Activated T-helper 17 cell treated with anti-CD3 and anti-CD28 coated beads, Interleukin-2, amount 50 U/mL, for 72 hours (primary cell): ENCODE measurements around the gene SHMT2. TPM values are rescaled to one million over a fixed set of nuclear protein-coding genes. Genes with fewer than 3 reads are reported as not detected.
A peak's percentile ranks its signal among the peaks of the same experiment; 100 is the strongest.

Source experiments
- ATAC-seq: fragments of 150-1000 bp; cut with Tn5 transposase; replicated peaks from 2 replicates; pipeline ENCODE4 v1.10.0; 2021; ENCODE audit warnings: mild to moderate bottlenecking, moderate library complexity
- H3K27ac Mint-ChIP-seq: one replicate; pipeline ENCODE4 v1.8.0; 2022; ENCODE audit warnings: mixed read lengths
- H3K27me3 Mint-ChIP-seq: one replicate; pipeline ENCODE4 v1.8.0; 2022; ENCODE audit warnings: mixed read lengths
- H3K36me3 Mint-ChIP-seq: one replicate; pipeline ENCODE4 v1.8.0; 2022; ENCODE audit warnings: low read depth, mild to moderate bottlenecking, mixed read lengths
- H3K4me1 Mint-ChIP-seq: one replicate; pipeline ENCODE4 v1.8.0; 2022; ENCODE audit warnings: mixed read lengths
- H3K4me3 Mint-ChIP-seq: one replicate; pipeline ENCODE4 v1.8.0; 2022; ENCODE audit warnings: mild to moderate bottlenecking, mixed read lengths
- H3K9me3 Mint-ChIP-seq: one replicate; pipeline ENCODE4 v1.8.0; 2022; ENCODE audit warnings: mixed read lengths
- total RNA-seq, 2 donors: library from RNA; stranded (reverse); gene quantifications; one replicate each; pipeline ENCODE4 v1.2.3, GENCODE V29; 2022

SHMT2 gene
- 100 to 1,000 TPM; 232 to 320 TPM for total RNA-seq

DNA sequence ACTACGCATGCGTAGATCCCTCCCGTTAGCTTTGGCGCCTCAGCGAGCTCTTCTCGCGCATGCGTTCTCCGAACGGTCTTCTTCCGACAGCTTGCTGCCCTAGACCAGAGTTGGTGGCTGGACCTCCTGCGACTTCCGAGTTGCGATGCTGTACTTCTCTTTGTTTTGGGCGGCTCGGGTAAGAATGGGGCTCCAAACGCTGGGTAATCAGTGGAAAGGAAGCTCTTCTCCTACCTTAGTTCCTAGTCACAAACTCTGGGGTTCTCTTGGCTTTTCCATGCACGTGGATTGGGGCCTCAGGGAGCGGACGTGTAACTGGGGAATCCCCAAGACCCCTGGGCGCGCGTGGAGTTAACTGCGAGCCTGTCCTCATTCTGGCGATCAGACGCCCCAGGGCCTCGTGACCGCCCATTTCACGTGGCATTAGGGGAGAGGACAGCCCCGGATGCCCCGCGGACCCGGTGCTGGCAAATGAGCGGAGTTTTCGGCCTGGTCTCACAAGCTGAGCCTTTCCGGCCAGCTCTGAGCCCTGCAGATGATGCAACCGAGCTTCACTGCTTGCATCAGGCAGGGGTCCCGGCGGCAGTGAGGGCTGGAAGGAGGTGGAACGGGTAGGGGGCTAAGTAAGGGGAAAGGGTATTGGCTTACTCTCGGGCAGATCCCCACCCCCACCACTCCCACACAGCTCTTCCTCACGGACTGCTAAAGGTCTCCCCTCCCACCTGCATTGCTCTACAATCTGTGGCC, at the start of gene SHMT2:
Gene SHMT2, plus strand, starts transcription at position 78 of the 747 bp plus-strand sequence. Its CDS starts 68 bp downstream, at position 146.
- peaks cover 17% of the 10 kb centered on the region for H3K27me3 Mint-ChIP-seq
- peak; percentile 72 for ATAC-seq
- peaks cover 56% of the 10 kb centered on the region for H3K36me3 Mint-ChIP-seq
- peak within 1 kb of the TSS; percentile 100 for H3K4me3 Mint-ChIP-seq
- H3K4me1 Mint-ChIP-seq = peaks cover 30% of the 10 kb centered on the region
- H3K27ac Mint-ChIP-seq = peak within 1 kb of the TSS; percentile 100
- H3K9me3 Mint-ChIP-seq = no peaks in the 10 kb centered on the region

GRCh38 chr12:57180321-57180989, 49.1 kb upstream of the SHMT2 start:
- Mint-ChIP-seq H3K9me3 (no peaks in the 10 kb centered on the region), H3K27me3 (no peaks in the 10 kb centered on the region), H3K4me1 (no peaks in the 10 kb centered on the region), H3K4me3 (no peak overlapping the region), H3K27ac (no peak overlapping the region), H3K36me3 (no peaks in the 10 kb centered on the region)
- no peak for ATAC-seq

- Mint-ChIP-seq H3K27ac (no peak overlapping the region), H3K4me3 (no peak overlapping the region), H3K36me3 (no peaks in the 10 kb centered on the region), H3K4me1 (no peaks in the 10 kb centered on the region), H3K27me3 (no peaks in the 10 kb centered on the region), H3K9me3 (no peaks in the 10 kb centered on the region)
- ATAC-seq = no peak
Measured at GRCh38 chr12:57181072-57181471, 48.4 kb upstream of the SHMT2 start.

DNA sequence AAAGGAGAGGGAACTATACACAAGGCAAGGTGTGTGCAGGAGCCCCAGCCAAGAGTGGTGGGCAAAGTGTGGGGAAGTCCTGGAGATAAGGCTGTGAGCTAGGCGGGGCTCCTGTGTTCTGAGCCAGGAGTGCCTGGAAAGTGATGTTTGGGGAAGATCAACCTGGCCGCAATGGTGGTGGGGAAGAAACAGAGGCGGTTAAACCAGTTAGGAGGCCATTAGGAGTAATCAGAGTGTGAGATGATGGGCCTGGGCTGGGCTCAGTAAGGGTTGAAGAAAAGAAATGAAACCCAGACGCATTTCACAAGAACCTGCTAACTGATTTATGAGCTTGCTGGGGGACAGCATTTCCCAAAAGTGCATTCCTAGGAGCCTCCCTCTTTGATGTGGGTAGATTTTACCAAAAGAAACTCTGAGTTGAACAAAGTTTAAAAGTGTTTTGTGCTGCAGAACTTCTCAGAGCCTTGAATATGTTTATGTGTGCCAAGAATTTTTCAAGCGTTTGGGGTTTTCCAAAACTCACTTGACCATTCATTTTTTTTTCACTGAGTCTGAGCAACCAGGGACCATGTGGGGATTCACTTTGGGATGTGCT, 47.9 kb upstream of the SHMT2 start:
- H3K4me1 Mint-ChIP-seq = no peaks in the 10 kb centered on the region

GRCh38 chr12:57182918-57183575, 46.5 kb upstream of the SHMT2 start:
- H3K27ac Mint-ChIP-seq = no peak overlapping the region
- H3K4me3 Mint-ChIP-seq = no peak overlapping the region
- H3K4me1 Mint-ChIP-seq = no peaks in the 10 kb centered on the region
- H3K36me3 Mint-ChIP-seq = no peaks in the 10 kb centered on the region
- H3K27me3 Mint-ChIP-seq = no peaks in the 10 kb centered on the region
- no peaks in the 10 kb centered on the region for H3K9me3 Mint-ChIP-seq
- peak; percentile 93 for ATAC-seq

More for the DNA sequence above, 47.9 kb upstream of the SHMT2 start:
- no peak for ATAC-seq
- H3K27ac Mint-ChIP-seq = no peak overlapping the region
- no peaks in the 10 kb centered on the region for H3K27me3 Mint-ChIP-seq
- no peaks in the 10 kb centered on the region for H3K36me3 Mint-ChIP-seq
- no peaks in the 10 kb centered on the region for H3K9me3 Mint-ChIP-seq
- H3K4me3 Mint-ChIP-seq = no peak overlapping the region

DNA sequence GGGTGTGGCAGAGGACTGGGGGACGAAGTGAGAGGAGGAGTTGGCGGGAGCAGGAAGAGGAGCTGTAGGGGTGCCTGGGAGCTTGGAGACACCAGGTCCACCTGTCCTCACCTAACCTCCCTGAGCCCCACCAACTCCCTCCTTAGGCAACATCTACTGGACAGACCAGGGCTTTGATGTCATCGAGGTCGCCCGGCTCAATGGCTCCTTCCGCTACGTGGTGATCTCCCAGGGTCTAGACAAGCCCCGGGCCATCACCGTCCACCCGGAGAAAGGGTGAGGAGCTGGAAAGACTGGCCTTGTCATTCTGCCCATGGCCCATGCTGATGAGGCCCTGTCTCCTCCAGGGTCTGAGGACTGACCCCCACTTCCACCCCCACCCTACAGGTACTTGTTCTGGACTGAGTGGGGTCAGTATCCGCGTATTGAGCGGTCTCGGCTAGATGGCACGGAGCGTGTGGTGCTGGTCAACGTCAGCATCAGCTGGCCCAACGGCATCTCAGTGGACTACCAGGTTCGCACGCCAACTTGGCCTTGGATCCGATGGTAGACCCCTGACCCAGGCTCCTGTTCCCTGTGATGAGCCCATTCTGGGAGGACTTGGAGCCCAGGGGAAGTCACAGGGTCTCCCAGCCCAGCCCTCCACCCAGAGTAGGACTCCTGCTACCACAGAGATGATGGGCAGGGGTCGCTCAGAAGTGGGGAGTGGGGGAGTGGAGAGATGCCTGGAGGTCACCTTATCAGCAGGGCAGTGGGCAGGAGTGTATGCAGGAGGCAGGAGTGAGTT, 45.4 kb upstream of the SHMT2 start:
- Mint-ChIP-seq H3K4me3 (no peak overlapping the region), H3K36me3 (no peaks in the 10 kb centered on the region), H3K9me3 (no peaks in the 10 kb centered on the region), H3K27ac (no peak overlapping the region), H3K27me3 (no peaks in the 10 kb centered on the region), H3K4me1 (no peaks in the 10 kb centered on the region)
- ATAC-seq = no peak

DNA sequence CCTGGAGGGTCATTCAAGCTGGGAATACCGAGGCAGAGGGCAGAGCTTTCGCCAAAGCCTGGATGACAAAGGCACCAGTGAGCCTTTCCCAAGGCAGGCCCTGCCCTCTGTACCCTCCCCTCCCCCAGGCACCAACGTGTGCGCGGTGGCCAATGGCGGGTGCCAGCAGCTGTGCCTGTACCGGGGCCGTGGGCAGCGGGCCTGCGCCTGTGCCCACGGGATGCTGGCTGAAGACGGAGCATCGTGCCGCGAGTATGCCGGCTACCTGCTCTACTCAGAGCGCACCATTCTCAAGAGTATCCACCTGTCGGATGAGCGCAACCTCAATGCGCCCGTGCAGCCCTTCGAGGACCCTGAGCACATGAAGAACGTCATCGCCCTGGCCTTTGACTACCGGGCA, 44.1 kb upstream of the SHMT2 start:
- Mint-ChIP-seq H3K4me1 (no peaks in the 10 kb centered on the region), H3K27ac (no peak overlapping the region), H3K27me3 (no peaks in the 10 kb centered on the region), H3K36me3 (no peaks in the 10 kb centered on the region), H3K9me3 (no peaks in the 10 kb centered on the region), H3K4me3 (no peak overlapping the region)
- no peak for ATAC-seq

- H3K36me3 Mint-ChIP-seq = no peaks in the 10 kb centered on the region
- H3K27ac Mint-ChIP-seq = no peak overlapping the region
- H3K4me3 Mint-ChIP-seq = no peak overlapping the region
- no peak for ATAC-seq
- no peaks in the 10 kb centered on the region for H3K4me1 Mint-ChIP-seq
- H3K27me3 Mint-ChIP-seq = no peaks in the 10 kb centered on the region
- H3K9me3 Mint-ChIP-seq = no peaks in the 10 kb centered on the region
Measured at GRCh38 chr12:57185906-57186508, 43.5 kb upstream of the SHMT2 start.

DNA sequence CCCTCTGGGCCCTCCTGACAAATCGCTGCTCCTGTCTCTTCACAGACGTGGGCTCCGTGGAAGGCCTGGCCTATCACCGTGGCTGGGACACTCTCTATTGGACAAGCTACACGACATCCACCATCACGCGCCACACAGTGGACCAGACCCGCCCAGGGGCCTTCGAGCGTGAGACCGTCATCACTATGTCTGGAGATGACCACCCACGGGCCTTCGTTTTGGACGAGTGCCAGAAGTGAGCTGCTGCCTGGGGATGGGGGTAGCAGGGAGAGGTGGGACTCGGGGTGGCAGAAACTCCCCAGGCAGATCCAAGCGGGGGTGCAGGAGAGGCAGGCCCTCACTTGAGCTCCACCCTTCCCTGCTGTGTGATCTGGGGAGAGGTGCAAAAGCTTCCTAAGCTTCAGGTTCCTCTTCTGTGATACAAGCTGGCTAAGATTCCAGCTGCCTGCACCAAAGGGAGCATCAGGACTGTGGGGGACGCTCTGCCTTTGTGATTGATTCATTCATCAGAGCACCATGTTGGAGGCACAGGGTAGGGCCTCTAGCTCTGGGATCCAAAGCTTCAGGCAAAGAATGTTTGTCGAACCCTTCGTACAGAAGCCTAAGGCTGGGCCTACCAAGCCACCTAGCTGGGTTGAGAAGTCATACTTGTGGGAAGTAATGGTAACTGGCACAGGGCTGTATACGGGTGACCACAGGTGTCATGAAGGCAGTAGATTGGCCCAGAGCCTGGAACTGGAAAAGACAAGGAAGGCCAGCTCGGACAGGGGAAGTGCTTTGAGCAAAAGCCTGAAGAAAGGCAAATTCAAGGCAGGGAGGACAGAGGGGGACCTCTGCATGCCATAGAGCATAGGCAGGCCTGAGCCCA, 42.1 kb upstream of the SHMT2 start:
- H3K27me3 Mint-ChIP-seq = no peaks in the 10 kb centered on the region
- no peak for ATAC-seq
- no peaks in the 10 kb centered on the region for H3K36me3 Mint-ChIP-seq
- H3K9me3 Mint-ChIP-seq = no peaks in the 10 kb centered on the region
- H3K4me3 Mint-ChIP-seq = no peak overlapping the region
- no peak overlapping the region for H3K27ac Mint-ChIP-seq
- no peaks in the 10 kb centered on the region for H3K4me1 Mint-ChIP-seq

GRCh38 chr12:57188090-57188425, 41.5 kb upstream of the SHMT2 start:
- Mint-ChIP-seq H3K27me3 (no peaks in the 10 kb centered on the region), H3K4me1 (no peaks in the 10 kb centered on the region), H3K9me3 (no peaks in the 10 kb centered on the region), H3K36me3 (no peaks in the 10 kb centered on the region), H3K4me3 (no peak overlapping the region), H3K27ac (no peak overlapping the region)
- ATAC-seq = no peak

- H3K27ac Mint-ChIP-seq = no peak overlapping the region
- H3K4me3 Mint-ChIP-seq = no peak overlapping the region
- H3K36me3 Mint-ChIP-seq = no peaks in the 10 kb centered on the region
- no peak for ATAC-seq
- H3K9me3 Mint-ChIP-seq = no peaks in the 10 kb centered on the region
- no peaks in the 10 kb centered on the region for H3K4me1 Mint-ChIP-seq
- no peaks in the 10 kb centered on the region for H3K27me3 Mint-ChIP-seq
Measured at GRCh38 chr12:57190037-57190436, 39.5 kb upstream of the SHMT2 start.

DNA sequence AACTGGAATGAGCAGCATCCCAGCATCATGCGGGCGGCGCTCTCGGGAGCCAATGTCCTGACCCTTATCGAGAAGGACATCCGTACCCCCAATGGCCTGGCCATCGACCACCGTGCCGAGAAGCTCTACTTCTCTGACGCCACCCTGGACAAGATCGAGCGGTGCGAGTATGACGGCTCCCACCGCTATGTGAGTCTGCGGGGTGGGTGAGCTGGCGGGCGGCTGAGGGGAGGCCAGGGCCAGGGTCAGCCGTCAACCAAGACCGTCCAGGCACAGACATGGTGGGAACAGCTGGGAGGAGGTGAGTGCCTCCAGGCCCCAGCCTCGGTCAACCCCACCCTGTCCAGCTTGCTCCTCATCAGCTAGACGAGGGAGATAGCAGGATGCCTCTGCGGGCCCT, 38.7 kb upstream of the SHMT2 start:
- H3K27me3 Mint-ChIP-seq = no peaks in the 10 kb centered on the region
- H3K27ac Mint-ChIP-seq = no peak overlapping the region
- H3K36me3 Mint-ChIP-seq = no peaks in the 10 kb centered on the region
- H3K4me1 Mint-ChIP-seq = no peaks in the 10 kb centered on the region
- no peaks in the 10 kb centered on the region for H3K9me3 Mint-ChIP-seq
- H3K4me3 Mint-ChIP-seq = no peak overlapping the region
- ATAC-seq = no peak

GRCh38 chr12:57191410-57191809, 38.1 kb upstream of the SHMT2 start:
- no peak for ATAC-seq
- no peaks in the 10 kb centered on the region for H3K4me1 Mint-ChIP-seq

More at GRCh38 chr12:57191410-57191809, 38.1 kb upstream of the SHMT2 start:
- H3K27ac Mint-ChIP-seq = no peak overlapping the region
- H3K36me3 Mint-ChIP-seq = no peaks in the 10 kb centered on the region
- H3K4me3 Mint-ChIP-seq = no peak overlapping the region
- H3K9me3 Mint-ChIP-seq = no peaks in the 10 kb centered on the region
- no peaks in the 10 kb centered on the region for H3K27me3 Mint-ChIP-seq
